Brain microvascular endothelial cell (primary cell): ENCODE results near the gene PXK.
A peak's percentile ranks its signal among the peaks of the same experiment; 100 is the strongest.

ENCODE experiments used
- DNase-seq: peaks from one replicate; pipeline ENCODE4 v3.0.0-alpha.2; 2020
- H3K27ac ChIP-seq: fragments of 250-450 bp; sonication (Bioruptor Pico); 2 replicates; pipeline ENCODE4 v1.5.1; 2020; ENCODE audit warnings: mild to moderate bottlenecking, moderate library complexity
- H3K27me3 ChIP-seq: fragments of 250-450 bp; sonication (Bioruptor Pico); replicated peaks from 2 replicates; pipeline ENCODE4 v1.5.1; 2020; ENCODE audit warnings: mild to moderate bottlenecking
- H3K36me3 ChIP-seq: fragments of 250-450 bp; sonication (Bioruptor Pico); replicated peaks from 2 replicates; pipeline ENCODE4 v1.5.1; 2020; ENCODE audit warnings: mild to moderate bottlenecking
- H3K4me3 ChIP-seq: 2 replicates; pipeline ENCODE4 v1.5.1; 2011; ENCODE audit warnings: low read depth, mild to moderate bottlenecking, control low read depth, low read length, moderate library complexity
- CTCF ChIP-seq: IDR thresholded peaks from 2 replicates; pipeline ENCODE4 v1.5.1; 2011; ENCODE audit warnings: low read depth, mild to moderate bottlenecking, moderate library complexity, low read length, control low read depth, inconsistent platforms; ENCODE audit errors: missing control alignments
- in situ Hi-C: cut with HindIII; loops from 2 replicates; pipeline ENCODE4 v1.10.0; 2017; ENCODE audit warnings: low sequenced_read_pairs, low pct_ligation_motif_present

Gene PXK

GRCh38 chr3:58421004-58421403 is 88.3 kb downstream of the PXK start:
- DNase-seq: no peak
- no peaks in the 10 kb centered on the region for H3K27me3 ChIP-seq
- in situ Hi-C loops: no loop called here
- H3K36me3 ChIP-seq: peaks cover 6% of the 10 kb centered on the region
- TF ChIP-seq CTCF: no peak
- no peak overlapping the region for H3K4me3 ChIP-seq
- no peak overlapping the region for H3K27ac ChIP-seq

GRCh38 chr3:58422756-58423325 is 90.1 kb downstream of the PXK start:
- H3K27ac ChIP-seq: no peak overlapping the region
- H3K4me3 ChIP-seq: no peak overlapping the region
- TF ChIP-seq CTCF: peak; percentile 51
- no peaks in the 10 kb centered on the region for H3K27me3 ChIP-seq
- no peak for DNase-seq
- H3K36me3 ChIP-seq: peaks cover 17% of the 10 kb centered on the region
- in situ Hi-C loops: no loop called here

- in situ Hi-C loops: no loop called here
- Histone ChIP-seq H3K36me3 (peaks cover 35% of the 10 kb centered on the region), H3K27ac (no peak overlapping the region), H3K4me3 (no peak overlapping the region), H3K27me3 (no peaks in the 10 kb centered on the region)
- DNase-seq: no peak
- no peak for TF ChIP-seq CTCF
These were observed 91.9 kb downstream of the PXK start for GRCh38 chr3:58424613-58425012.

- H3K4me3 ChIP-seq: no peak overlapping the region
- no peak overlapping the region for H3K27ac ChIP-seq
- TF ChIP-seq CTCF: no peak
- no peak for DNase-seq
- in situ Hi-C loops: no loop called here
- no peaks in the 10 kb centered on the region for H3K27me3 ChIP-seq
- peaks cover 43% of the 10 kb centered on the region for H3K36me3 ChIP-seq
These were observed 93.1 kb downstream of the PXK start for GRCh38 chr3:58425782-58426181.

GRCh38 chr3:58427661-58428361 is 95.1 kb downstream of the PXK start:
- Histone ChIP-seq H3K4me3 (no peak overlapping the region), H3K27me3 (no peaks in the 10 kb centered on the region), H3K36me3 (peaks cover 53% of the 10 kb centered on the region), H3K27ac (no peak overlapping the region)
- DNase-seq: no peak
- no peak for TF ChIP-seq CTCF
- in situ Hi-C loops: no loop called here

- Histone ChIP-seq H3K27me3 (no peaks in the 10 kb centered on the region), H3K36me3 (peaks cover 48% of the 10 kb centered on the region), H3K4me3 (no peak overlapping the region), H3K27ac (no peak overlapping the region)
- TF ChIP-seq CTCF: no peak
- in situ Hi-C loops: no loop called here
- no peak for DNase-seq
These were observed 97.0 kb downstream of the PXK start for GRCh38 chr3:58429657-58430056.
